NCI-H526 (cell line): ENCODE measurements around the gene CYP4X1.
A peak's percentile ranks its signal among the peaks of the same experiment; 100 is the strongest.
"Not testable (repeated sequence)": the region's sequence is repeated elsewhere in the genome, so short reads cannot be mapped to it uniquely, and the experiment has no call there.

Source experiments
- DNase-seq, 2 experiments: peaks; one replicate each; lab custom pipeline; 2025; lab: John Stamatoyannopoulos, UW

Gene CYP4X1

GRCh38 chr1:47023268-47024140 is at the start of gene CYP4X1:
CYP4X1 (plus strand) TSS chr1:47023669; CDS start chr1:47023818, 149 bp downstream.
- peak in 1 of 2 experiments; percentile 39 for DNase-seq

GRCh38 chr1:46983166-46983829 is 40.2 kb upstream of the CYP4X1 start:
- no peak for DNase-seq

GRCh38 chr1:46983830-46984586 is 39.5 kb upstream of the CYP4X1 start:
- DNase-seq, result no peak

GRCh38 chr1:46990541-46990940 is 32.9 kb upstream of the CYP4X1 start:
- DNase-seq, result not testable (repeated sequence)

GRCh38 chr1:46991083-46991923 is 32.2 kb upstream of the CYP4X1 start:
- peak in 1 of 2 experiments; percentile 29 for DNase-seq

GRCh38 chr1:46996659-46997281 is 26.7 kb upstream of the CYP4X1 start:
- no peak for DNase-seq

GRCh38 chr1:47002211-47002610 is 21.3 kb upstream of the CYP4X1 start:
- no peak for DNase-seq

GRCh38 chr1:47003896-47004403 is 19.5 kb upstream of the CYP4X1 start:
- DNase-seq, result no peak

GRCh38 chr1:47006437-47006836 is 17.0 kb upstream of the CYP4X1 start:
- not testable (repeated sequence) for DNase-seq

- DNase-seq, result no peak
Measured at GRCh38 chr1:47013293-47013692, 10.2 kb upstream of the CYP4X1 start.

GRCh38 chr1:47021070-47021469 is 2.4 kb upstream of the CYP4X1 start:
- DNase-seq, result no peak

GRCh38 chr1:47024141-47024801 is 802 bp downstream of the CYP4X1 start:
- DNase-seq, result no peak

GRCh38 chr1:47030170-47030805 is 6.8 kb downstream of the CYP4X1 start:
- DNase-seq, result no peak

GRCh38 chr1:47031059-47031458 is 7.6 kb downstream of the CYP4X1 start:
- no peak for DNase-seq

- DNase-seq, result no peak
Measured at GRCh38 chr1:47031585-47031984, 8.1 kb downstream of the CYP4X1 start.

- no peak for DNase-seq
Measured at GRCh38 chr1:47036764-47037163, 13.3 kb downstream of the CYP4X1 start.

GRCh38 chr1:47059376-47059775 is 35.9 kb downstream of the CYP4X1 start:
- peak; percentile 93 to 94 for DNase-seq

- DNase-seq, result no peak
Measured at GRCh38 chr1:47067097-47067594, 43.7 kb downstream of the CYP4X1 start, which contains the start of gene CYP4Z1. CYP4Z1 (plus strand) TSS chr1:47067231; CDS start chr1:47067491, 260 bp downstream.

GRCh38 chr1:47069080-47069479 is 45.6 kb downstream of the CYP4X1 start:
- not testable (repeated sequence) for DNase-seq
